Measurements from ENCODE around the gene MASP1.

- TF ChIP-seq, protein P1, sequence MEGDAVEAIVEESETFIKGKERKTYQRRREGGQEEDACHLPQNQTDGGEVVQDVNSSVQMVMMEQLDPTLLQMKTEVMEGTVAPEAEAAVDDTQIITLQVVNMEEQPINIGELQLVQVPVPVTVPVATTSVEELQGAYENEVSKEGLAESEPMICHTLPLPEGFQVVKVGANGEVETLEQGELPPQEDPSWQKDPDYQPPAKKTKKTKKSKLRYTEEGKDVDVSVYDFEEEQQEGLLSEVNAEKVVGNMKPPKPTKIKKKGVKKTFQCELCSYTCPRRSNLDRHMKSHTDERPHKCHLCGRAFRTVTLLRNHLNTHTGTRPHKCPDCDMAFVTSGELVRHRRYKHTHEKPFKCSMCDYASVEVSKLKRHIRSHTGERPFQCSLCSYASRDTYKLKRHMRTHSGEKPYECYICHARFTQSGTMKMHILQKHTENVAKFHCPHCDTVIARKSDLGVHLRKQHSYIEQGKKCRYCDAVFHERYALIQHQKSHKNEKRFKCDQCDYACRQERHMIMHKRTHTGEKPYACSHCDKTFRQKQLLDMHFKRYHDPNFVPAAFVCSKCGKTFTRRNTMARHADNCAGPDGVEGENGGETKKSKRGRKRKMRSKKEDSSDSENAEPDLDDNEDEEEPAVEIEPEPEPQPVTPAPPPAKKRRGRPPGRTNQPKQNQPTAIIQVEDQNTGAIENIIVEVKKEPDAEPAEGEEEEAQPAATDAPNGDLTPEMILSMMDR (IDR thresholded peaks at IDR 0.05): no peak
- TF ChIP-seq POLR2AphosphoS5 (IDR thresholded peaks at IDR 0.05): no peak
- TF ChIP-seq POLR2A (IDR thresholded peaks at IDR 0.05): no peak
These were observed 105.8 kb downstream of the MASP1 start for GRCh38 chr3:187185759-187186158.

All from suprapubic skin (tissue), 4 donors.